Right lobe of liver (tissue), 4 donors: Measurements from ENCODE around the gene GABARAPL1.

Source experiments
- POLR2A ChIP-seq: fragments of 450-650 bp; IDR thresholded peaks from one replicate; pipeline ENCODE4 v1.6.1; 2017; ENCODE audit warnings: antibody characterized with exemption, mild to moderate bottlenecking
- TF ChIP-seq, protein P1 (sequence below), 4 donors: fragments of 200-600 bp in 3 of 4; fragments of 450-650 bp in 1 of 4; IDR thresholded peaks; one replicate each; pipeline versions ENCODE4 v1.5.1 to v1.8.0; 2016 to 2022; ENCODE audit warnings: antibody characterized with exemption in 4 of 4, mild to moderate bottlenecking in 2 of 4
- donor health status: DM: no; HTN: no; CAD: no.
- donor health status: DM: no; HTN: no; CAD: no.
- donor health status: DM: no; HTN: yes; CAD: no.

DNA sequence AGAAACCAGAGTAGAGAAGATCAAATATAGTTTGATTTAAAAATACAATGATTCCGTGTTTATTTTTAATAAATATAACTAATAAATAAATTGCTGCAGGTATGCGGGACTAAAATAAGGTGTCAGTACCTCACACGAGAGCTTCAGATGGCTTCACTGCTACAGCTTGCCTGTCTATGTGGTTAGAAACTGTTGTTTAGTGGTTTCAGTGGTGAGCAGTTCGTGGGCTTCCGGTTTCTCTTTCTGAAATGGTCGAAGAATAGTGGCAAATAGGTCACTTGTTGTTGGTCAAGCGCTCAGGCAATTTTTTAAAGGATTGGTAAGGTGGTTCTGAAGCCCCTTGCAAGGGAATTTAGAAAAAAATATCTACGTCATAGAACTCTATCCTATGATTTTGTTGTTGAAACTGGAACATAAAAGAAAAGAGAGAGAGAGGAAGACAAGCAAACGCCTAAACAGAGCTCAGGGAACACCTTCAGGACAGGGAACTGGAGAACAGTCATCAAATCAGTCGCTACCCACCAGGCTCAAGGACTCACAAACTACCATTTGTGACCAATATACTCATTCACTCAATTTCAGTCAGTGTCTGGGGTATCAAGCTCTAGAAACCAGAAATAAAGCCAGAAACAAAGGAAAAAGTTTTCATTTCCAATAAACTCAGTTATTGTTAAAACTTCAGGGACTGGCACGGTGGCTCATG is 31.3 kb downstream of the GABARAPL1 start:
- no peak for TF ChIP-seq POLR2A
- TF ChIP-seq, protein P1, sequence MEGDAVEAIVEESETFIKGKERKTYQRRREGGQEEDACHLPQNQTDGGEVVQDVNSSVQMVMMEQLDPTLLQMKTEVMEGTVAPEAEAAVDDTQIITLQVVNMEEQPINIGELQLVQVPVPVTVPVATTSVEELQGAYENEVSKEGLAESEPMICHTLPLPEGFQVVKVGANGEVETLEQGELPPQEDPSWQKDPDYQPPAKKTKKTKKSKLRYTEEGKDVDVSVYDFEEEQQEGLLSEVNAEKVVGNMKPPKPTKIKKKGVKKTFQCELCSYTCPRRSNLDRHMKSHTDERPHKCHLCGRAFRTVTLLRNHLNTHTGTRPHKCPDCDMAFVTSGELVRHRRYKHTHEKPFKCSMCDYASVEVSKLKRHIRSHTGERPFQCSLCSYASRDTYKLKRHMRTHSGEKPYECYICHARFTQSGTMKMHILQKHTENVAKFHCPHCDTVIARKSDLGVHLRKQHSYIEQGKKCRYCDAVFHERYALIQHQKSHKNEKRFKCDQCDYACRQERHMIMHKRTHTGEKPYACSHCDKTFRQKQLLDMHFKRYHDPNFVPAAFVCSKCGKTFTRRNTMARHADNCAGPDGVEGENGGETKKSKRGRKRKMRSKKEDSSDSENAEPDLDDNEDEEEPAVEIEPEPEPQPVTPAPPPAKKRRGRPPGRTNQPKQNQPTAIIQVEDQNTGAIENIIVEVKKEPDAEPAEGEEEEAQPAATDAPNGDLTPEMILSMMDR (IDR thresholded peaks at IDR 0.05): no peak
